SK-N-SH (cell line): Measurements from ENCODE around the gene ITGA6.

Experiments
- CTCF ChIP-seq: fragments of 200-600 bp; sonication (generic); IDR thresholded peaks from 2 replicates; pipeline ENCODE4 v1.6.1; 2017; ENCODE audit warnings: antibody characterized with exemption, mild to moderate bottlenecking, moderate library complexity
- ELF1 ChIP-seq: IDR thresholded peaks from 2 replicates; pipeline ENCODE4 v1.4.0; 2012
- EP300 ChIP-seq, 2 experiments: IDR thresholded peaks; 2 replicates each; pipeline versions ENCODE4 v1.4.0 to v1.6.1; 2012; ENCODE audit warnings: borderline replicate concordance in 1 of 2, low read depth in 1 of 2, low read length in 1 of 2
- JUND ChIP-seq: IDR thresholded peaks from 2 replicates; pipeline ENCODE4 v1.4.0; 2012
- MEF2A ChIP-seq: IDR thresholded peaks from 2 replicates; pipeline ENCODE4 v1.4.0; 2012; ENCODE audit warnings: low read depth, borderline replicate concordance
- POLR2AphosphoS5 ChIP-seq: IDR thresholded peaks from 2 replicates; pipeline ENCODE4 v1.6.1; 2012; ENCODE audit warnings: low read depth, low read length
- RAD21 ChIP-seq: IDR thresholded peaks from 2 replicates; pipeline ENCODE4 v1.6.1; 2012; ENCODE audit warnings: mild to moderate bottlenecking, low read length
- REST ChIP-seq: IDR thresholded peaks from 2 replicates; pipeline ENCODE4 v1.6.1; 2012; ENCODE audit warnings: mild to moderate bottlenecking, low read depth, low read length, moderate library complexity
- RFX5 ChIP-seq: IDR thresholded peaks from 2 replicates; pipeline ENCODE4 v1.6.1; 2012; ENCODE audit warnings: mild to moderate bottlenecking, improper control_type of control experiment, low read length
- SIN3A ChIP-seq: IDR thresholded peaks from 2 replicates; pipeline ENCODE4 v1.6.1; 2012; ENCODE audit warnings: low read depth, mild to moderate bottlenecking, low read length, moderate library complexity, borderline replicate concordance
- USF2 ChIP-seq: fragments of 150-350 bp; IDR thresholded peaks from 2 replicates; pipeline ENCODE4 v1.6.1; 2017; ENCODE audit warnings: antibody characterized with exemption, low read length, low read depth, borderline replicate concordance
- TF ChIP-seq, protein P1 (sequence below): IDR thresholded peaks from 2 replicates; pipeline ENCODE4 v1.4.0; 2012; ENCODE audit warnings: low read depth, borderline replicate concordance

GRCh38 chr2:172394002-172394401 is 33.4 kb upstream of the ITGA6 start:
- TF ChIP-seq CTCF (no peak), POLR2AphosphoS5 (no peak), USF2 (no peak), SIN3A (no peak), JUND (no peak), MEF2A (no peak), EP300 (IDR thresholded peaks at IDR 0.05; ENCODE audit: borderline replicate concordance in 1 of 2, low read depth in 1 of 2, low read length in 1 of 2) (no peak), REST (no peak), ELF1 (no peak), RFX5 (no peak), RAD21 (no peak)
- TF ChIP-seq, protein P1, sequence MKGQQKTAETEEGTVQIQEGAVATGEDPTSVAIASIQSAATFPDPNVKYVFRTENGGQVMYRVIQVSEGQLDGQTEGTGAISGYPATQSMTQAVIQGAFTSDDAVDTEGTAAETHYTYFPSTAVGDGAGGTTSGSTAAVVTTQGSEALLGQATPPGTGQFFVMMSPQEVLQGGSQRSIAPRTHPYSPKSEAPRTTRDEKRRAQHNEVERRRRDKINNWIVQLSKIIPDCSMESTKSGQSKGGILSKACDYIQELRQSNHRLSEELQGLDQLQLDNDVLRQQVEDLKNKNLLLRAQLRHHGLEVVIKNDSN: no peak
